HCT116 (cell line): ENCODE results near the gene FAM168A.

Source experiments
- EZH2 ChIP-seq: fragments of 200-600 bp; sonication (generic); IDR thresholded peaks from 2 replicates; pipeline ENCODE4 v1.6.1; 2017; ENCODE audit warnings: antibody characterized with exemption, mixed run types
- MAX ChIP-seq: IDR thresholded peaks from 2 replicates; pipeline ENCODE4 v1.6.1; 2012
- POLR2A ChIP-seq: IDR thresholded peaks from 2 replicates; pipeline ENCODE4 v1.7.0; 2011; ENCODE audit warnings: borderline replicate concordance; ENCODE audit not compliant: insufficient read depth, insufficient read length; ENCODE audit errors: extremely low read depth
- POLR2AphosphoS5 ChIP-seq: IDR thresholded peaks from 2 replicates; pipeline ENCODE4 v1.6.1; 2011; ENCODE audit warnings: mild to moderate bottlenecking, low read depth, low read length, moderate library complexity
- RAD21 ChIP-seq: IDR thresholded peaks from 2 replicates; pipeline ENCODE4 v1.6.1; 2012; ENCODE audit warnings: low read depth, mild to moderate bottlenecking
- SIN3A ChIP-seq: IDR thresholded peaks from 2 replicates; pipeline ENCODE4 v1.6.1; 2012; ENCODE audit warnings: low read depth
- SP1 ChIP-seq: IDR thresholded peaks from 2 replicates; pipeline ENCODE4 v1.6.1; 2012; ENCODE audit warnings: low read depth
- ZNF274 ChIP-seq: fragments of 200-500 bp; sonication (Bioruptor generic); IDR thresholded peaks from 2 replicates; pipeline ENCODE4 v1.6.1; 2014; ENCODE audit warnings: mild to moderate bottlenecking, low read depth, low read length, inconsistent platforms
- TF ChIP-seq, protein P1 (sequence below), 3 experiments: fragments of 200-600 bp in 1 of 3; sonication (generic) in 1 of 3; IDR thresholded peaks in 2 of 3; conservative IDR thresholded peaks in 1 of 3; 2 replicates each; pipeline ENCODE4 v1.5.1; 2012 to 2017; ENCODE audit warnings: low read depth in 2 of 3, low read length in 2 of 3, antibody characterized with exemption in 1 of 3, borderline replicate concordance in 1 of 3, control low read depth in 1 of 3, mild to moderate bottlenecking in 1 of 3, mixed read lengths in 1 of 3, mixed run types in 1 of 3, moderate library complexity in 1 of 3; ENCODE audit not compliant: insufficient read depth in 1 of 3

DNA sequence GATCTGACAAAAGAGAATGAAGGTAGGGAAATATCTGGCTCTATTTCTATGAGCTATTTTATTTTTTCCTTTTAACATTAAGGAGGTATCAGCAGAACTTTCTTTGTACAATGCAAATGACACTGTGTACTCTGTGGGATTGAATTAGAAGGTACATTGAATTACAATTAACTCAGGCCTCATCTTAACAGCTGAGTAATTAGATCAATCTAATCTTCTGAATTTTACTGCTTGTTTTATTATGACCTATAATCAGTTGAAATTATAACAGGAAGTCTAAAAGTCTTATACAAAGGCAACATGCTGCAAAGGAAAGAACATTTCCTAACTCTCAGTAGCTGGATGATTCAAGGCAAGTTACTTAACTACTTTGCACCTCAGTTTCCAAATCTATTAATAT lies 151.9 kb downstream of the FAM168A start:
- TF ChIP-seq SP1 (no peak), RAD21 (no peak), POLR2AphosphoS5 (no peak), EZH2 (no peak), POLR2A (no peak), ZNF274 (no peak), SIN3A (no peak), MAX (no peak)
- TF ChIP-seq, protein P1, sequence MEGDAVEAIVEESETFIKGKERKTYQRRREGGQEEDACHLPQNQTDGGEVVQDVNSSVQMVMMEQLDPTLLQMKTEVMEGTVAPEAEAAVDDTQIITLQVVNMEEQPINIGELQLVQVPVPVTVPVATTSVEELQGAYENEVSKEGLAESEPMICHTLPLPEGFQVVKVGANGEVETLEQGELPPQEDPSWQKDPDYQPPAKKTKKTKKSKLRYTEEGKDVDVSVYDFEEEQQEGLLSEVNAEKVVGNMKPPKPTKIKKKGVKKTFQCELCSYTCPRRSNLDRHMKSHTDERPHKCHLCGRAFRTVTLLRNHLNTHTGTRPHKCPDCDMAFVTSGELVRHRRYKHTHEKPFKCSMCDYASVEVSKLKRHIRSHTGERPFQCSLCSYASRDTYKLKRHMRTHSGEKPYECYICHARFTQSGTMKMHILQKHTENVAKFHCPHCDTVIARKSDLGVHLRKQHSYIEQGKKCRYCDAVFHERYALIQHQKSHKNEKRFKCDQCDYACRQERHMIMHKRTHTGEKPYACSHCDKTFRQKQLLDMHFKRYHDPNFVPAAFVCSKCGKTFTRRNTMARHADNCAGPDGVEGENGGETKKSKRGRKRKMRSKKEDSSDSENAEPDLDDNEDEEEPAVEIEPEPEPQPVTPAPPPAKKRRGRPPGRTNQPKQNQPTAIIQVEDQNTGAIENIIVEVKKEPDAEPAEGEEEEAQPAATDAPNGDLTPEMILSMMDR (IDR thresholded peaks at IDR 0.05 in 2 of 3, conservative IDR thresholded peaks at IDR 0.05 in 1 of 3; ENCODE audit: borderline replicate concordance in 1 of 3, insufficient read depth in 1 of 3, low read depth in 2 of 3, low read length in 2 of 3) = no peak
